MM.1S (cell line): ENCODE measurements around the gene GIPC2.
A peak's percentile ranks its signal among the peaks of the same experiment; 100 is the strongest.

ENCODE experiments used
- DNase-seq: peaks from one replicate; pipeline ENCODE4 v3.0.0-alpha.2; 2015
- H2AFZ ChIP-seq: fragments of 300-600 bp; sonication (generic); 2 replicates; pipeline ENCODE4 v1.6.0; 2016; ENCODE audit warnings: antibody characterized with exemption, low read length
- H3F3A ChIP-seq: fragments of 300-600 bp; sonication (generic); 2 replicates; pipeline ENCODE4 v1.6.1; 2016; ENCODE audit warnings: mild to moderate bottlenecking, antibody characterized with exemption, low read length, moderate library complexity, mixed read lengths; ENCODE audit not compliant: insufficient read depth
- H3K27ac ChIP-seq: fragments of 300-600 bp; sonication (generic); 2 replicates; pipeline ENCODE4 v1.5.1; 2016; ENCODE audit warnings: mild to moderate bottlenecking, low read length
- H3K27me3 ChIP-seq: fragments of 300-600 bp; sonication (generic); replicated peaks from 2 replicates; pipeline ENCODE4 v1.6.0; 2016; ENCODE audit warnings: low read length; ENCODE audit not compliant: insufficient read depth
- H3K36me3 ChIP-seq: fragments of 300-600 bp; sonication (generic); replicated peaks from 2 replicates; pipeline ENCODE4 v1.6.1; 2016; ENCODE audit warnings: mild to moderate bottlenecking, low read length, mixed read lengths; ENCODE audit not compliant: insufficient read depth
- H3K4me1 ChIP-seq: fragments of 300-600 bp; sonication (generic); 2 replicates; pipeline ENCODE4 v1.6.1; 2016; ENCODE audit warnings: low read length, mixed read lengths
- H3K4me2 ChIP-seq: fragments of 300-600 bp; sonication (generic); 2 replicates; pipeline ENCODE4 v1.6.0; 2016; ENCODE audit warnings: low read depth, low read length
- H3K4me3 ChIP-seq: fragments of 300-600 bp; sonication (generic); 2 replicates; pipeline ENCODE4 v1.5.1; 2016; ENCODE audit warnings: low read length, mixed read lengths
- H3K79me2 ChIP-seq: fragments of 300-600 bp; sonication (generic); 2 replicates; pipeline ENCODE4 v1.6.1; 2016; ENCODE audit warnings: mixed run types, low read length, mixed read lengths
- H3K9ac ChIP-seq: fragments of 300-600 bp; sonication (generic); 2 replicates; pipeline ENCODE4 v1.6.1; 2016; ENCODE audit warnings: low read length, mixed read lengths
- H3K9me2 ChIP-seq: fragments of 300-600 bp; sonication (generic); replicated peaks from 2 replicates; pipeline ENCODE4 v1.6.1; 2016; ENCODE audit warnings: mild to moderate bottlenecking, low read length, mixed read lengths; ENCODE audit not compliant: insufficient read depth
- H3K9me3 ChIP-seq: fragments of 300-600 bp; sonication (generic); replicated peaks from 2 replicates; pipeline ENCODE4 v1.6.1; 2016; ENCODE audit warnings: mild to moderate bottlenecking, low read length, mixed read lengths; ENCODE audit not compliant: insufficient read depth
- H4K20me1 ChIP-seq: fragments of 300-600 bp; sonication (generic); 2 replicates; pipeline ENCODE4 v1.6.1; 2016; ENCODE audit warnings: mild to moderate bottlenecking, low read length, moderate library complexity, mixed read lengths; ENCODE audit not compliant: insufficient read depth
- CTCF ChIP-seq: fragments of 300-600 bp; sonication (generic); IDR thresholded peaks from 2 replicates; pipeline ENCODE4 v1.5.1; 2016; ENCODE audit warnings: antibody characterized with exemption, low read length, mixed read lengths
- EZH2 ChIP-seq: fragments of 300-600 bp; sonication (generic); optimal IDR thresholded peaks from 2 replicates; pipeline ENCODE3; 2017; ENCODE audit warnings: low read depth, mild to moderate bottlenecking, antibody characterized with exemption, low read length, mixed read lengths
- EZH2phosphoT487 ChIP-seq: fragments of 300-600 bp; sonication (generic); IDR thresholded peaks from 2 replicates; pipeline ENCODE4 v1.6.1; 2018; ENCODE audit warnings: antibody characterized with exemption, low read length

GIPC2 gene

DNA sequence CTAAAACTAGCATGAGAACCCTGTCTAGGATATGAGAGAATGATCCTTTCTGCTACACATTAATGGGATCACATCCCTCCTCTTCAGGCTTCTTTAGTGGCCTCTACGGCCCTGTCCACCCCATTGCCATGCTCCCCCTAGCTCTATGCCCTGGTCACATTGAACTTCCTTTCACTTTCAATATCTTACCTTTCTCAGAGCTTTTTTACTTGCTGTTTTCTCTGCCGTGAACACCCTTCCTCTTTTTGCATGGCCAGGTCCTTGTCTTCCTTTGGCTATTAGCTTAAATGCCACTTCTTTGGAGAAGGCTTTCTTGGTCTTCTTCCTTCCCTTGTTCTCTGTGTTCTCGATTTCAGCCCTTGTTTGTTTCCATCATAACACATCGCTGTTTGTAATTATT is 97.4 kb downstream of the GIPC2 start:
- no peak for TF ChIP-seq CTCF
- no peak for TF ChIP-seq EZH2phosphoT487
- TF ChIP-seq EZH2, result no peak
- Histone ChIP-seq H3F3A (peaks cover 6% of the 10 kb centered on the region), H3K9me2 (no peaks in the 10 kb centered on the region), H3K9me3 (no peaks in the 10 kb centered on the region), H4K20me1 (no peaks in the 10 kb centered on the region), H3K27ac (no peak overlapping the region), H3K36me3 (no peaks in the 10 kb centered on the region), H3K9ac (no peak overlapping the region; the same call in 1 of the 2 replicates), H2AFZ (peak overlapping the region; percentile 66), H3K4me1 (peaks cover 20% of the 10 kb centered on the region), H3K79me2 (no peaks in the 10 kb centered on the region), H3K4me3 (peak overlapping the region; percentile 36), H3K27me3 (no peaks in the 10 kb centered on the region), H3K4me2 (peak overlapping the region; percentile 66)
- peak; percentile 55 for DNase-seq

DNA sequence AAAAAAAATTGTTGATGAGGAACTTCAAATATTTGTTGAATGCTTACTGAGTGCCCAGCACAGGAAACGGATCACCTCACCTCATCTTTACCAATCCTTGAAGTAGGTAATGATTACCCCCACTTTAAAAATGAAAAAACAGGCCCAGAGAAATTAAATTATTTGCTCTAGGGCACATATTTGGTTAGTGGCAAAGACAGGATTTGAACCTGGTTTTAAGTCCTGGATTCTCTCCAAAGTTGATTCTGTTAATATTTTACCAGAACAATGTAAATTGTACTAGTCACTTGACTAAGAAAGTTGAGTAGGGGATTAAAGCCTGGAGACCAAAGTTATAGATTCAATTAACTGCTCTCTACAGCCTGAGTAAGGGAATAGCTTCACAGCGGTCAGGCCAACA is 97.9 kb downstream of the GIPC2 start:
- no peak overlapping the region for H3K9ac ChIP-seq
- no peaks in the 10 kb centered on the region for H3K9me3 ChIP-seq
- H4K20me1 ChIP-seq, result no peaks in the 10 kb centered on the region
- no peaks in the 10 kb centered on the region for H3K9me2 ChIP-seq
- TF ChIP-seq CTCF (no peak), EZH2 (no peak), EZH2phosphoT487 (no peak)
- peaks cover 6% of the 10 kb centered on the region for H3F3A ChIP-seq
- H3K4me3 ChIP-seq, result no peak overlapping the region
- no peak for DNase-seq
- peak overlapping the region; percentile 66 for H3K4me2 ChIP-seq
- no peak overlapping the region for H2AFZ ChIP-seq
- peaks cover 20% of the 10 kb centered on the region for H3K4me1 ChIP-seq
- no peaks in the 10 kb centered on the region for H3K27me3 ChIP-seq
- H3K79me2 ChIP-seq, result no peaks in the 10 kb centered on the region
- H3K27ac ChIP-seq, result no peak overlapping the region
- H3K36me3 ChIP-seq, result no peaks in the 10 kb centered on the region

- H3K79me2 ChIP-seq, result no peaks in the 10 kb centered on the region
- no peak overlapping the region for H3K4me3 ChIP-seq
- no peaks in the 10 kb centered on the region for H4K20me1 ChIP-seq
- no peaks in the 10 kb centered on the region for H3K27me3 ChIP-seq
- no peak overlapping the region for H3K9ac ChIP-seq
- peak; percentile 86 for DNase-seq
- H3K36me3 ChIP-seq, result no peaks in the 10 kb centered on the region
- no peak overlapping the region for H2AFZ ChIP-seq
- no peaks in the 10 kb centered on the region for H3K9me2 ChIP-seq
- H3K4me1 ChIP-seq, result peaks cover 20% of the 10 kb centered on the region
- H3F3A ChIP-seq, result peaks cover 6% of the 10 kb centered on the region
- H3K4me2 ChIP-seq, result no peak overlapping the region
- TF ChIP-seq EZH2phosphoT487 (no peak), CTCF (peak; percentile 90), EZH2 (no peak)
- H3K9me3 ChIP-seq, result no peaks in the 10 kb centered on the region
- no peak overlapping the region for H3K27ac ChIP-seq
These were observed 99.4 kb downstream of the GIPC2 start for GRCh38 chr1:78145105-78145580.
